Measurements from ENCODE around the gene MFSD2A.

- no peak for TF ChIP-seq POLR2A (IDR thresholded peaks at IDR 0.05)
- TF ChIP-seq CTCF (IDR thresholded peaks at IDR 0.05), result no peak
These were observed 548 bp upstream of the MFSD2A start for GRCh38 chr1:39954324-39954869.

Measured in Peyer's patch (tissue), 4 donors.